K562 (cell line): ENCODE measurements around the gene PLEKHF1. TPM values are rescaled to one million over a fixed set of nuclear protein-coding genes. Genes with fewer than 3 reads are reported as not detected.
A peak's percentile ranks its signal among the peaks of the same experiment; 100 is the strongest.

Source experiments
- CBFA2T3 ChIP-seq: fragments of 450-650 bp; IDR thresholded peaks from 2 replicates; pipeline ENCODE4 v1.6.1; 2017
- EP400 ChIP-seq: fragments of 450-650 bp; IDR thresholded peaks from 2 replicates; pipeline ENCODE4 v1.6.1; 2017; ENCODE audit warnings: antibody characterized with exemption, mild to moderate bottlenecking, moderate library complexity
- ERF ChIP-seq: fragments of 450-650 bp; formaldehyde crosslinking; IDR thresholded peaks from 2 replicates; pipeline ENCODE4 v1.4.0; 2020; ENCODE audit warnings: mild to moderate bottlenecking, mixed read lengths
- KDM2B ChIP-seq: fragments of 250-450 bp; sonication (Bioruptor Pico); IDR thresholded peaks from 2 replicates; pipeline ENCODE4 v1.8.0; 2021; ENCODE audit warnings: mild to moderate bottlenecking, moderate library complexity
- NELFE ChIP-seq: IDR thresholded peaks from 2 replicates; pipeline ENCODE4 v1.6.1; 2011; ENCODE audit warnings: mild to moderate bottlenecking; ENCODE audit not compliant: insufficient read depth, insufficient read length
- PHTF2 ChIP-seq: fragments of 250-450 bp; sonication (Bioruptor Pico); IDR thresholded peaks from 2 replicates; pipeline ENCODE4 v1.5.0; 2021; ENCODE audit warnings: mild to moderate bottlenecking
- PTBP1 ChIP-seq: fragments of 200-400 bp; formaldehyde crosslinking; IDR thresholded peaks from 2 replicates; pipeline ENCODE4 v1.6.1; 2017; ENCODE audit warnings: low read depth, low read length
- SMAD3 ChIP-seq: fragments of 450-650 bp; formaldehyde crosslinking; conservative IDR thresholded peaks from 2 replicates; pipeline ENCODE4 v1.4.0; 2020; ENCODE audit warnings: mild to moderate bottlenecking
- SMC3 ChIP-seq: conservative IDR thresholded peaks from 2 replicates; pipeline ENCODE4 v1.6.1; 2011; ENCODE audit warnings: low read depth, low read length, improper control_type of control experiment; ENCODE audit not compliant: insufficient read depth
- SNIP1 ChIP-seq: fragments of 450-650 bp; IDR thresholded peaks from 2 replicates; pipeline ENCODE4 v1.7.1; 2017; ENCODE audit warnings: low read depth, mild to moderate bottlenecking
- ZEB2 ChIP-seq: fragments of 450-650 bp; IDR thresholded peaks from 2 replicates; pipeline ENCODE4 v1.6.1; 2016
- ZNF311 ChIP-seq: fragments of 250-450 bp; sonication (Bioruptor Pico); IDR thresholded peaks from 2 replicates; pipeline ENCODE4 v1.4.0; 2020; ENCODE audit warnings: mild to moderate bottlenecking, moderate library complexity
- ZNF316 ChIP-seq: fragments of 450-650 bp; IDR thresholded peaks from 2 replicates; pipeline ENCODE4 v1.6.1; 2016
- polyA plus RNA-seq, 8 experiments: library from polyadenylated mRNA; depleted of rRNA in 4 of 8; stranded (reverse) in 5 of 8; unstranded in 3 of 8; fragments of >200 nt; fragmentation: Nextera tagmentation in 2 of 8; fragmentation: Illumina TruSeq in 1 of 8; extraction: Ambion mirVana in 2 of 8; extraction: Trizol in 1 of 8; gene quantifications; 2 replicates each; pipeline versions ENCODE4 v1.2.1 to v1.2.3, GENCODE V29; 2011 to 2014; ENCODE audit warnings: inconsistent platforms in 1 of 8, missing spikeins in 1 of 8
- total RNA-seq, 7 experiments: library from RNA; depleted of rRNA in 6 of 7; stranded (reverse); fragments of >200 nt in 6 of 7; fragmentation: Illumina TruSeq in 2 of 7; extraction: Trizol in 2 of 7; gene quantifications; 2 replicates each; pipeline versions ENCODE4 v1.2.1 to v1.2.3, GENCODE V29; 2011 to 2021; ENCODE audit warnings: low replicate concordance in 1 of 7
- TF ChIP-seq, protein P1 (sequence below): sonication (generic); formaldehyde crosslinking; IDR thresholded peaks from 2 replicates; pipeline ENCODE4 v1.8.0; 2023; ENCODE audit warnings: mild to moderate bottlenecking, missing genetic modification reagents
- TF ChIP-seq, protein P2 (sequence below): fragments of 450-650 bp; conservative IDR thresholded peaks from 2 replicates; pipeline ENCODE4 v1.6.1; 2016; ENCODE audit warnings: missing genetic modification characterization, low read depth, mild to moderate bottlenecking, missing compliant biosample characterization, moderate library complexity
- TF ChIP-seq, protein P3 (sequence below): sonication (generic); formaldehyde crosslinking; IDR thresholded peaks from 2 replicates; pipeline ENCODE4 v1.8.1; 2023; ENCODE audit warnings: mild to moderate bottlenecking, missing genetic modification reagents
- TF ChIP-seq, protein P4 (sequence below), 3 experiments: IDR thresholded peaks in 2 of 3; conservative IDR thresholded peaks in 1 of 3; 2 replicates each; pipeline ENCODE4 v1.5.1; 2011 to 2012; ENCODE audit warnings: low read length in 3 of 3, mild to moderate bottlenecking in 3 of 3, control low read depth in 2 of 3, improper control_type of control experiment in 1 of 3, inconsistent platforms in 1 of 3, low read depth in 1 of 3, mixed read lengths in 1 of 3, moderate library complexity in 1 of 3; ENCODE audit not compliant: insufficient read depth in 2 of 3
- TF ChIP-seq, protein P5 (sequence below): IDR thresholded peaks from 2 replicates; pipeline ENCODE4 v1.6.1; 2011; ENCODE audit warnings: borderline replicate concordance, low read depth, mild to moderate bottlenecking, moderate library complexity, low read length; ENCODE audit not compliant: insufficient read depth, poor library complexity, severe bottlenecking

Gene PLEKHF1
- total and polyA plus RNA-seq, 9 of the 15 experiments (the other 6 are each of a cell fraction or from before 2014, with no cell fraction given) = 0.07 to 13.4 (median 3.9) TPM; not detected in 1

DNA sequence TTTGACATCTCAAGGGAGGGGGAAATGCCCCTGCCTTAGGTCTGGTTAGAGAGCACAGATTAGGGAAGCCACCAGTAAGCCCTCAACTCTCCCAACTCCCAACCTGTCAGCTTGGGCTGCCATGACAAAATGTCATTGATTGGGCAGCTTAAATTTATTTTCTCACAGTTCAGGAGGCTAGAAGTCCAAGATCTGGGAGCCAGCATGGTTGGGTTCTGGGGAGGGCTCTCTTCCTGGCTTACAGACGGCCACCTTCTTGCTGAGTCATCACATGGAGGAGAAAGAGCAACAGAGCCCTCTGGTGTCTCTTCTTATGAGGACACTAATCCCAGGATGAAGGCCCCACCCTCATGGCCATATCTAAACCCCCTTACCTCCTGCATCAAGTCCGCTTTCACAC, 25.6 kb downstream of the PLEKHF1 start (continued):
- TF ChIP-seq, protein P1, sequence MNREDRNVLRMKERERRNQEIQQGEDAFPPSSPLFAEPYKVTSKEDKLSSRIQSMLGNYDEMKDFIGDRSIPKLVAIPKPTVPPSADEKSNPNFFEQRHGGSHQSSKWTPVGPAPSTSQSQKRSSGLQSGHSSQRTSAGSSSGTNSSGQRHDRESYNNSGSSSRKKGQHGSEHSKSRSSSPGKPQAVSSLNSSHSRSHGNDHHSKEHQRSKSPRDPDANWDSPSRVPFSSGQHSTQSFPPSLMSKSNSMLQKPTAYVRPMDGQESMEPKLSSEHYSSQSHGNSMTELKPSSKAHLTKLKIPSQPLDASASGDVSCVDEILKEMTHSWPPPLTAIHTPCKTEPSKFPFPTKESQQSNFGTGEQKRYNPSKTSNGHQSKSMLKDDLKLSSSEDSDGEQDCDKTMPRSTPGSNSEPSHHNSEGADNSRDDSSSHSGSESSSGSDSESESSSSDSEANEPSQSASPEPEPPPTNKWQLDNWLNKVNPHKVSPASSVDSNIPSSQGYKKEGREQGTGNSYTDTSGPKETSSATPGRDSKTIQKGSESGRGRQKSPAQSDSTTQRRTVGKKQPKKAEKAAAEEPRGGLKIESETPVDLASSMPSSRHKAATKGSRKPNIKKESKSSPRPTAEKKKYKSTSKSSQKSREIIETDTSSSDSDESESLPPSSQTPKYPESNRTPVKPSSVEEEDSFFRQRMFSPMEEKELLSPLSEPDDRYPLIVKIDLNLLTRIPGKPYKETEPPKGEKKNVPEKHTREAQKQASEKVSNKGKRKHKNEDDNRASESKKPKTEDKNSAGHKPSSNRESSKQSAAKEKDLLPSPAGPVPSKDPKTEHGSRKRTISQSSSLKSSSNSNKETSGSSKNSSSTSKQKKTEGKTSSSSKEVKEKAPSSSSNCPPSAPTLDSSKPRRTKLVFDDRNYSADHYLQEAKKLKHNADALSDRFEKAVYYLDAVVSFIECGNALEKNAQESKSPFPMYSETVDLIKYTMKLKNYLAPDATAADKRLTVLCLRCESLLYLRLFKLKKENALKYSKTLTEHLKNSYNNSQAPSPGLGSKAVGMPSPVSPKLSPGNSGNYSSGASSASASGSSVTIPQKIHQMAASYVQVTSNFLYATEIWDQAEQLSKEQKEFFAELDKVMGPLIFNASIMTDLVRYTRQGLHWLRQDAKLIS (CRISPR knock-in tag) = no peak
- TF ChIP-seq ZNF316 = peak; percentile 99
- TF ChIP-seq, protein P2, sequence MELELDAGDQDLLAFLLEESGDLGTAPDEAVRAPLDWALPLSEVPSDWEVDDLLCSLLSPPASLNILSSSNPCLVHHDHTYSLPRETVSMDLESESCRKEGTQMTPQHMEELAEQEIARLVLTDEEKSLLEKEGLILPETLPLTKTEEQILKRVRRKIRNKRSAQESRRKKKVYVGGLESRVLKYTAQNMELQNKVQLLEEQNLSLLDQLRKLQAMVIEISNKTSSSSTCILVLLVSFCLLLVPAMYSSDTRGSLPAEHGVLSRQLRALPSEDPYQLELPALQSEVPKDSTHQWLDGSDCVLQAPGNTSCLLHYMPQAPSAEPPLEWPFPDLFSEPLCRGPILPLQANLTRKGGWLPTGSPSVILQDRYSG (tag) = no peak
- TF ChIP-seq SMC3 = peak; percentile 92
- TF ChIP-seq ZNF311 (CRISPR knock-in tag) = no peak
- TF ChIP-seq, protein P3, sequence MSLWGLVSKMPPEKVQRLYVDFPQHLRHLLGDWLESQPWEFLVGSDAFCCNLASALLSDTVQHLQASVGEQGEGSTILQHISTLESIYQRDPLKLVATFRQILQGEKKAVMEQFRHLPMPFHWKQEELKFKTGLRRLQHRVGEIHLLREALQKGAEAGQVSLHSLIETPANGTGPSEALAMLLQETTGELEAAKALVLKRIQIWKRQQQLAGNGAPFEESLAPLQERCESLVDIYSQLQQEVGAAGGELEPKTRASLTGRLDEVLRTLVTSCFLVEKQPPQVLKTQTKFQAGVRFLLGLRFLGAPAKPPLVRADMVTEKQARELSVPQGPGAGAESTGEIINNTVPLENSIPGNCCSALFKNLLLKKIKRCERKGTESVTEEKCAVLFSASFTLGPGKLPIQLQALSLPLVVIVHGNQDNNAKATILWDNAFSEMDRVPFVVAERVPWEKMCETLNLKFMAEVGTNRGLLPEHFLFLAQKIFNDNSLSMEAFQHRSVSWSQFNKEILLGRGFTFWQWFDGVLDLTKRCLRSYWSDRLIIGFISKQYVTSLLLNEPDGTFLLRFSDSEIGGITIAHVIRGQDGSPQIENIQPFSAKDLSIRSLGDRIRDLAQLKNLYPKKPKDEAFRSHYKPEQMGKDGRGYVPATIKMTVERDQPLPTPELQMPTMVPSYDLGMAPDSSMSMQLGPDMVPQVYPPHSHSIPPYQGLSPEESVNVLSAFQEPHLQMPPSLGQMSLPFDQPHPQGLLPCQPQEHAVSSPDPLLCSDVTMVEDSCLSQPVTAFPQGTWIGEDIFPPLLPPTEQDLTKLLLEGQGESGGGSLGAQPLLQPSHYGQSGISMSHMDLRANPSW (CRISPR knock-in tag) = no peak
- TF ChIP-seq KDM2B = no peak
- no peak for TF ChIP-seq NELFE
- no peak for TF ChIP-seq ERF (CRISPR knock-in tag)
- peak; percentile 66 for TF ChIP-seq EP400
- TF ChIP-seq, protein P4, sequence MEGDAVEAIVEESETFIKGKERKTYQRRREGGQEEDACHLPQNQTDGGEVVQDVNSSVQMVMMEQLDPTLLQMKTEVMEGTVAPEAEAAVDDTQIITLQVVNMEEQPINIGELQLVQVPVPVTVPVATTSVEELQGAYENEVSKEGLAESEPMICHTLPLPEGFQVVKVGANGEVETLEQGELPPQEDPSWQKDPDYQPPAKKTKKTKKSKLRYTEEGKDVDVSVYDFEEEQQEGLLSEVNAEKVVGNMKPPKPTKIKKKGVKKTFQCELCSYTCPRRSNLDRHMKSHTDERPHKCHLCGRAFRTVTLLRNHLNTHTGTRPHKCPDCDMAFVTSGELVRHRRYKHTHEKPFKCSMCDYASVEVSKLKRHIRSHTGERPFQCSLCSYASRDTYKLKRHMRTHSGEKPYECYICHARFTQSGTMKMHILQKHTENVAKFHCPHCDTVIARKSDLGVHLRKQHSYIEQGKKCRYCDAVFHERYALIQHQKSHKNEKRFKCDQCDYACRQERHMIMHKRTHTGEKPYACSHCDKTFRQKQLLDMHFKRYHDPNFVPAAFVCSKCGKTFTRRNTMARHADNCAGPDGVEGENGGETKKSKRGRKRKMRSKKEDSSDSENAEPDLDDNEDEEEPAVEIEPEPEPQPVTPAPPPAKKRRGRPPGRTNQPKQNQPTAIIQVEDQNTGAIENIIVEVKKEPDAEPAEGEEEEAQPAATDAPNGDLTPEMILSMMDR (IDR thresholded peaks at IDR 0.05 in 2 of 3, conservative IDR thresholded peaks at IDR 0.05 in 1 of 3; ENCODE audit: insufficient read depth in 2 of 3, low read depth in 1 of 3, low read length in 3 of 3) = peak; percentile 76 to 93 (median 82)
- TF ChIP-seq ZEB2 = peak; percentile 70; the same call in 1 of the 2 replicates
- no peak for TF ChIP-seq SNIP1
- TF ChIP-seq CBFA2T3 = no peak
- no peak for TF ChIP-seq PHTF2
- TF ChIP-seq, protein P5, sequence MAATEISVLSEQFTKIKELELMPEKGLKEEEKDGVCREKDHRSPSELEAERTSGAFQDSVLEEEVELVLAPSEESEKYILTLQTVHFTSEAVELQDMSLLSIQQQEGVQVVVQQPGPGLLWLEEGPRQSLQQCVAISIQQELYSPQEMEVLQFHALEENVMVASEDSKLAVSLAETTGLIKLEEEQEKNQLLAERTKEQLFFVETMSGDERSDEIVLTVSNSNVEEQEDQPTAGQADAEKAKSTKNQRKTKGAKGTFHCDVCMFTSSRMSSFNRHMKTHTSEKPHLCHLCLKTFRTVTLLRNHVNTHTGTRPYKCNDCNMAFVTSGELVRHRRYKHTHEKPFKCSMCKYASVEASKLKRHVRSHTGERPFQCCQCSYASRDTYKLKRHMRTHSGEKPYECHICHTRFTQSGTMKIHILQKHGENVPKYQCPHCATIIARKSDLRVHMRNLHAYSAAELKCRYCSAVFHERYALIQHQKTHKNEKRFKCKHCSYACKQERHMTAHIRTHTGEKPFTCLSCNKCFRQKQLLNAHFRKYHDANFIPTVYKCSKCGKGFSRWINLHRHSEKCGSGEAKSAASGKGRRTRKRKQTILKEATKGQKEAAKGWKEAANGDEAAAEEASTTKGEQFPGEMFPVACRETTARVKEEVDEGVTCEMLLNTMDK = no peak
- no peak for TF ChIP-seq PTBP1
- TF ChIP-seq SMAD3 (CRISPR knock-in tag) = peak; percentile 70; the same call in 1 of the 2 replicates
